ENCODE measurements around the gene KIF1A.

KIF1A gene

DNA sequence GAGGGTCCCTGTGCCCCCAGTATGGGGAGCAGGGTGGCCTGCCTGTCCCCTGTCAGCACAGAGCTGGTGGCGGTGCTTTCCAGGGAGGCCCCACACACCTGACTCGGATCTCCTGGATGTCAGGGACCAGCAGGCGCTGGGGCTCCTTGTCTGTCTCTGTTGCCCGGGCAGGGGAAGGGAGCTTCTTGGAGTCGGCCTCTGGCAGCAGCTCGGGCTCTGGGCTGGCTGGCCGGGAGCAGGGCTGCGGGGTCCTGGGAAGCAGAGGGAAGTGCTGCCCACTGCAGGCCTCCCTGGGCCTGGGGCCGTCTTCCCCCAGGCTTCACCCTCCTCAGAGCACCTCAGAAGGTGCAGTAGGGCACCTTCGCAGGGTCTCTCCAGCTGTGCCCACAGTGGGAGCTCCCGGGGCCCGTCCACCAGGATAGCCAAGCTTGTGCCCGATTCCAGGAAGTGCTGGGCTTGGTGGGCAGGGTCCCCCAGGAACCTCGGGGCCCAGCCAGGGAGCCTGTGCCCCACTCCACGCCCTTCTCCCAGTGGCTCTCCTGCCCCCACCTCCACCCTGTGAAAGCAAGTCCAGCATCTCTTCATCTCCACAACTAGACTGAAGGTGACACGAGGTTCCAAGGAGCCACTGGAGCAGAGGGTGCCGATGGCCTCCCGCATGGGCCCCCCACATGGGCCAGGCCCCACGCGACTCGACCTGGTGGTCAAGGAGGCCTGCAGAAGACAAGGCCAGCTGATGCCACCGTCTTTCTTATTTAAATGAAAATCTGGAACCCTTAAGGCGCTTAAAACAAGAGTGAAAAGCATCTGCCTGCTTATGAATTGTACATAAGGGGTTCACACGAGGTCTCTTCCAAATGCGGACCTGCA is 100.1 kb downstream of the KIF1A start:
- no peak for DNase-seq (ENCODE audit: low spot score)

DNA sequence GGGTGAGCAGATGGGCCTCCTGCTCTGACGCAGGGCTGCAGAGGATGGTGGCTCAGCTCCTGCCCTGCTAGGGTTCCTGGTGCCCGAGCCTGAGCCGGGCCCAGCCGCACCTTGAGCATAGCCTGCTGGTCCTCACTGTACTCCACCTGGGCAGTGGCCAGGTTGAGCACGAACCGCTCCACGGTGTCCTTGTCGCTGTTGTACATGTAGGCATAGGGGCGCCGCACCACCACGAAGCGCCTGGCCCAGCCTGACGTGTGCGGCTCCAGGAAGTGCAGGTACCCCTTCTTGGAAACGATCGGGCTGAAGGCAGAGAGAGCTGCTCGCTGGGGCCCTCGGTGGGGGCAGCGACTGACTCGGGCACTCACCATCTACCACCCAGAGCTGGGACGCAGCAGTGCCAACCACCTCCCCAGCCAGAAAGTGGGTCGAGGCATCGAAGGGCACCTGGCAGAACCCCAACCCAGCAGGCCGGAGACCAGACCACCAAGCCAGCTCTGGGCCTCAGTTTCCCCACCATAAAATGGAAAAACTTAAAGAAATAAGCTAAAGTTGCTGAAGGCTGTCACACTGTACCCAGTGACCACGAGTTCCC is 101.0 kb downstream of the KIF1A start:
- DNase-seq (ENCODE audit: low spot score) = no peak

DNA sequence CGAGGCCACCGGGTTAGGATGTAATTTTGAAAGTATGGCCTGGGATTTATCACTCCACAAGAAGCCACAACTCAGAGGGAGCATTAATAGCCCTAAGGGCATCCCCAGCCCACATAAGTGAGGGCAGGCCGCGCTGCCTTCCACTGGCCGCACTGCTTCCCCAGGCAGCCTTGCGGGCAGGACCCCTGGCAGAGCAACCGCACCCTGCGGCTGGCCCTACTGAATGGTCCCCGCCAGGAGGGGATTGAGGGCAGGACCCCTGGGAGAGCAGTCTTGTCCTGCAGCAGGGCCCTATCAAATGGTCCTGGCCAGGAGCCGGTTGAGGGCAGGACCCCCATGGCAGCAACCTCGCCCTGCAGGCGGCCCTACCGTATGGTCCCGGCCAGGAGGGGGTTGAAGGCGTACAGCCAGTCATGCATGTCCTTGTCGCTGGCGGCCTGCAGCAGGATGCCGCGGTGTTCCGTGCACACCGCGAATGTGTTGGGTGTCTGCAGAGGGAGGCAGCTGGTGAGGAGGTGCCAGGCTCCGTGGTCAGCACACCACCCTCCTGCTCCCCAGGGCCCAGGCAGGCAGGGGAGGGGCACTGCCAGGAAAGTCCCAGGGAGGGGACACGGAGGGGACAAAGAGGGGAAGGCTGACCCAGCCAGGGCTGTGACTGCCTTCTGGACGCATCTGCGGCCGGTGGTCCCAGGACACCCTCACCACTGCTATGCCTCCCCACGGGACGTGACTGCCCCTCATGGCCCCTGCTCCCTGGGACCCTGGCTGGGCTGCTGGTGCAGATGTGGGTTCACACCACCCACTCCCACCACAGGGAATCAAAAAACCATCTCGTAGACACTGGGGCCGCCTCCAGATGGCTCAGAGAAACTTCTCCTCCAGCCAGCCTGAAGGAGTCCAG is 102.1 kb downstream of the KIF1A start:
- no peak for DNase-seq (ENCODE audit: low spot score)

DNA sequence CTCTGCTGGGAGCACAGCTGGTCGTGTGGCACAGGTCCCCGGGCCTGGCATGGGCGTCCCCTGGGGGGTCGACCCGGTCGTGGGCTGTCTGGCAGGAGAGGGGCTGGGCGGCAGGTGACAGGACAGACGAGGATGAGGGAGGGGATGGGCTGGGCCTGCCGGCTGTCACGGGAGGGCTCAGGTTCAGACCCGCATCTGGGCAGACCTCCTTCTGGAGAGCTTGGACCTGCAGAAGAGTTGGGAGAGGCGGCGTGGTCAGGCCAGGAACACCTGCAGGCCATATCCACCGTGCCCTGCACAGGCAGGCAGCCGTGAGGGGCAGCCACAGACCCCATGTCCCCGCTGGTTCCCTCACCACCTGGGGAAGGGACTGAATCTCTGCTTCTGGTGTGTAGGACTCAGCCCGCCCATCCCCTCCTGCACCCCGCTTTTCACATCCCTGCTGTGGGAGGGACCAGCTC is 102.8 kb downstream of the KIF1A start:
- no peak for DNase-seq (ENCODE audit: low spot score)

DNA sequence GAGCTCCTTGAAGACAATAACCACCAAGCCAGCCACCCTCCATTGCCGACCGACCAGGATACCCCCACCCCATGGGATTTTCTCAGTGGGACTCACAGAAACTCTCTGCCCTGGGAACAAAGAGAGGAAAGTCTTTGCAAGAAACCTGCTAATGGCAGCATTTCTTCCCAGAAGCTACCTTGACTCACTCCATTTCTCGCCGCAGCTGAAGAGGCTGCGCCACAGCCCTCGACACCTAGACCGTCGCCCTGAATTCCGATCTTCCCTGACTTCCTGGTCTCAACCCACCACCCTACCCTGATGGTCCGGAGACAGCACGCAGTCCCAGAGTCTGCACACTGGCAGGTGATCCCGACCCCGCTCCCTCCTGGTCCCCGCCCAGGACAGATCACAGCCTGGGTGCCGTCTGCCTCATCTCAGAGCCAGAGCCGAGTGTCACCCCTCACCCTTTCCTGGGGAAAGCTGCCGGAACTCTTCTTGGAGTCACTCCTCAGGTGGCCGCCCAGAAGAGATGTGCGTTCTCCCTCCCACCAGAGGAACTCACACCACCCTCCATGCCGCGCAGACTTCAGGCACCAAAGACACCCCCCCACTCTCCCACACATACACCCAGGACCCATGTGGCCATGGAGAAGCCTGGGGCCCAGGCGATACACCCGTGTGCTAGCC is 103.8 kb downstream of the KIF1A start:
- no peak for DNase-seq (ENCODE audit: low spot score)

DNA sequence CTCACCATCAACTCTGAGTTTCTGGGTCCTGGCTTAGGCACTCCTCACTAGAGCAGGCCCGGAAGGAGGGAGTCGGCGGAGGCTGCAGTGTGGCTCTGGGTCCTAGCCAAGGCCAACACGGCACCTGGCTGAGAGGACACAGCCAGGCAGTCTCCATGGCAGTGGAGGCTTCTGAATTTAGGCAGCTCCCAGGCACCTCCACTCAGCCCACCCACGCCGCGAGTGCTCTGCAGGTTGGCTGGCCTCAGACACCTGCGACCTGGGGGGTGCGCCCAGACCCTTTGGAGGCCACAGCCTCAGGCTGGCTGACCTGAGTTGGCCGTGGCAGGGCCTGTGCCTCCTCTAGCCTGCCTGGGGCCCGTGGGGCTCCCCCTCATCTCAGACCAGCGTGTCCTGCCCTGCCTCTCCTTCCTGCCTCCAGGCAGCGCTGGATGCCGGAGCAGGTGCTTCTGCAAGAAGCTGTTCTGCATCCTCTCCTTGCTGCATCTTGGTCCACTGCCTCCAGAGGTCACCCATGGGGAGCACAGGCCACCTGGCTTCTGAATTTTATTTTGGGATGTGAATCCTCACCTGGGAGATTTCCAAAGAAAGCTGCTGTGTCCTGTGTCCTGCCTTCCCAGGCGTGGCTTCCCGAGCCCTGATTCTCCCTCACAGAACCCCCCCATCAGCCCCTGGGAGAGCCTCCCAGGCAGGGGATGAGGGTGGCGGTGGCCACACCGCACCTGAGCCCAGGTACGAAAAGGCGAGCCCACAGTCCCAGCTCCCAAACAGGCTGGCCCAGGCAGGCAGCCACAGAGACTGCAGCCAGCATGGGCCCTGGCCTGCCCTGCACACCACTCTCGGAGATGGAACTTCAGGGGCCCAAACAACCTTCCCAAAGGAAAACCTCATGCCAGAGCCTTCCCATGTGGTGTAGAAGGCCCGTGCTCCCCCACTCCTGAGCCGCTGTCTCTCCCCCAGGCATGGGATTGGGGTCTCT is 105.0 kb downstream of the KIF1A start:
- DNase-seq (ENCODE audit: low spot score) = no peak

DNA sequence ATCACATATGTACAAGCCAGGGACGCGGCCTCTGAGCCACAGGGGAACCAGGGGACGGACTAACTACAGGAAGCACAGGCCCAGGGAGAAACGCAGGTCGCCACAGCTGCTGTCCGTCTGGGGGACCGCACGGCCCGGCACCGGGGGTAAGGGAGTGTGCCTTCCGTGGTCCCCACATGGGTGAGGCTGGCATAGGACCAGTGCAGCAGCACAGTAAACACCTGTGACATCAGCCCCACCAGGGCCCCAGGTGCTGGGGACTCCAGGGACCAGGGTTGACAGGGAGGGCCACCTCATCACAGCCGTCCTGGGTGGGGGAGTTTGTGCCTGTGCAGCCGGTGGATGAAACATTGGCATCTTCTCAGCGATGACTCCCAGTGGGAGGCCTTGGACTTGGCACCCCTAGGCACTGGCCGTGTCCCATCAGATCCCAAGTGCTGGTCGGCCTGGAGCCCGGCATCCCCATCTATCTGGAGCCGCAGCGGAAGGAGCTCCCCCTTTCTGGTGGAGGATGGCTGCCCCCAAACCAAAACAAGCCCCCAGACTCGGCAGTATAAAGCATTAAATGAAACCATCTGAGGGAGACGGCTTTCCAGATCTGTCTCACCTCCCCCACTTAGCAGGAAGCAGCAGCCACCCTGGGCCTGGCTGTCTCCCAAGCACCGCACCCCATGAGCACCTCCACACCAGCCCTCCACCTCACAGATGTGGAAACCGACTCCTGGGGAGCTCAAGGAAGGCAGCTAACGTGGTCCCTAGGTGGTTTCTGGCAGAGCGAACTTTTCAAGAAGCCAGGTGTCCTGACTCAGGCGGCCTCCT is 105.9 kb downstream of the KIF1A start:
- DNase-seq (ENCODE audit: low spot score) = no peak

DNA sequence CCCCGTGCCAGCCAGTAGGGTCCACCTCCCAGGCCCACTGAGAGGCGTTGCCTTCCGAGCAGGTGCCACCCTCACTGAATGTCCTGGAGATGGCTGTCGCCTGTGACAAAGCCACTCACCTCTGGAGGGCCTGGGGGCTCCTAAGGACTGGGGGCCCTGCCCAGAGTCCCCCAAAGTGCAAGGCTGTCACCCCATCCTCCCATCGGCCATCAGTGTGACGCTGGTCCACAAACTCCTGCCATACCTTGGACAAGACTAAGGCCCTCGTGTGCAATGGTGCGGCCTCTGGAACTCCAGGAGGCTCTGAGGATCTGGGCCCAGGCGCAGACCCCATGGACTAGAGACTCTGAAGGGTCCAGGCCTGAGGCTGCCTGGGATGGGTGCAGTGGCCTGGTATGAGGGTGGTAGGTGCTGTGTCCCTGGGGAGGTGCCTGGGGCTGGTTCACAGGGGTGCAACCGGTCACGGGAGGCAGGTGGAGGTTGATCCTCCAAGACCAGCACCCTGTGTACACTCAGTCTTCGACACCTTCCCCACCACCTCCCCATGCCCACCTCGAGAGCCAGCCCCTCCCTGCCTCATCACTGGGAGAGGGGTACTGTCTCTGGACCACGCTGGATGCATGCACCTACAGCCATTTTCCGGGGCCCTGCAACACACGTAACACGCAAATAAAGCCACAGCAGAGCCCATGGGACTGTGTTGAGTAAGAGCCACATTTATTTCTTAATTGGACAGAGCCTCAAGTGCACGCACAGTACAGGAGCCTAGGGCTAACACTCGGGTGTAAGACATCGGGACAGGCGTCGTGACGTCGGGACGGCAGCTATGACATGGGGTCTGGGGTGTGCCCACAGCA is 106.7 kb downstream of the KIF1A start:
- no peak for DNase-seq (ENCODE audit: low spot score)

DNA sequence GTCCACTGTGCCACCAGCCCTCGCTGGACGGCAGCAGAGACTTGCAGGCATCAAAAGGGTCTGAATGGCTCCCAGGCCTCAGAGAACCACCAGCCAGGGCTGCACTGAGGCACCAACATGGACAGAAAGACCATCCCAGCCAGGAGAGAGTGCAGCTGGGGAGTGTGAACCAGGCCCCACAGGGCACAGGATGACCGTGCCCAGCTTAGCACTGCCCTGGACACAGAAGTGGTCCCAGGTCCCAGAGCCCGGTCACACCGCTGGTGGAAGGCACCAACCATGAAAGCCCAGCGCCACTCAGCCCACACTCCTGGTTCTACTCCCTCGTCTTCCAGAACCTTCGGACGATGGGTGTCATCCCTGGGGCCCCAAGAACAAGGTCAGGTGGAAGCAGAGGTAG is 107.9 kb downstream of the KIF1A start:
- no peak for DNase-seq (ENCODE audit: low spot score)

DNA sequence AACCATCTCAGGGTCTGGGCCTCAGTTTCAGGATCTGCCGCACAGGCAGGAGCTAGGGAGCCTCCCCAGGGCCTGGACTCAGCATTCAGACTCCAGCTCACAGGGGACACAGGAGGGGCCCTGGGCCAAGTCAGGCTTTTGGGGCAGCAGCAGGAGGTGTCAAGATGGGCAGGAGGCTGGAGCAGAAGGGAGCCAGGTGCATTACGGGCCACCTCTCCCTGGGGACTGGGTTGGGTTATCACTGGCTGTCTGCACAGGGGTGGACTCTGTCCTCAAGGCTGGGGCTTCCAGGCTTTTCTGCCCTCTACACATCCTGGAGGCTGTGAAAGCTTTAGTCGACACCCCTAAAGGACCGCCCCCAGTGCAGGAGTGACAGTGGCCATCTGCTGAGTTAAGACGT is 108.3 kb downstream of the KIF1A start:
- DNase-seq (ENCODE audit: low spot score) = no peak

DNA sequence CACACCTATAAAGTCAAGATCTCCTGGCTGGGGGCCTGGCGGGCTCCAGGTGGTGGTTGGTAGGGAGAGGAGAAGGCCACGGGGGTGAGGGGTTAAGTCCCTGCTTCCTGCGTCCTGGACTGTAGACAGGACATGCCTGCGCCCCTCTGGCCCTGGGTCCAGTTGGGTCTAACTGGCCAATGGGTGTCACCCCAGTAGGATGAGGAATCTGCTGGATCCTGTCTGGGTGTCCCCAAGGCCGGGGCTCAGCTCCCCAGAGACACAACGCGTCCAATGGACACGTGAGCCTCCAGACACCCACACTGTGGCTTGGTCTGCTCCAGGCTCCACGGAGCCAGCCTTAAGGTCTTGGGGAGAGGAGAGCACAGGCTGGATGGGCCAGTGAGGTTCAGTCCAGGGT is 108.7 kb downstream of the KIF1A start:
- DNase-seq (ENCODE audit: low spot score) = no peak

DNA sequence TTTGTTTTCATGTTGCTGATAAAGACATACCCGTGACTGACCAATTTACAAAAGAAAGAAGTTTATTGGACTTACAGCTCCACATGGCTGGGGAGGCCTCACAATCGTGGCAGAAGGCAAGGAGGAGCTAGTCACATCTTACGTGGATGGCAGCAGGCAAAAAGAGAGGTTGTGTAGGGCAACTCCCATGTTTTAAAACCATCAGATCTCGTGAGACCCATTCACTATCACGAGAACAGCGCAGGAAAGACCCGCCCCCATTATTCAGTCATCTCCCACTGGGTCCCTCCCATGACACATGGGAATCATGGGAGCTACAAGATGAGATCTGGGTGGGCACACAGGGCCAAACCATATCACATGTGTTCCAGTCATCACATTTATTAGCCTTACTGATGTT is 111.6 kb downstream of the KIF1A start:
- DNase-seq (ENCODE audit: low spot score) = no peak

DNA sequence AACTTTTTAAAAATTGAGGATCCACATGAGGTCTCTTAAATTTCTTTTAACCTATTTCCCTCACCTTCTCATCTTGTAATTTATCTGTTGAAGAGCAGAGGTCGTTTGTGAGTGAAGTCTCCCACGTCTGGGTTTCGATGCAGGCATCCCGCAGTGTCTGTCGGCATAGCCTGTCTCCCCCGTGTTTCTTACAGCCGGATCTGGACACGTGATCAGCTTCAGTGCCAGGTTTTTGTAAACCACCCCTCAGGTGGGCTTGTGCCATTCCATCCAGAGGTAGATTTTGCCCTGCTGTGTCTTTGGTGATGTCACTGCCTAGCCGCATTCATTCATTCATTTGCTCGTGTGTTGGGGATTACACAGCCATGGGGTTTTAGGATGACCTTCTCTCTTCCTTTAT is 112.2 kb downstream of the KIF1A start:
- no peak for DNase-seq (ENCODE audit: low spot score)

DNA sequence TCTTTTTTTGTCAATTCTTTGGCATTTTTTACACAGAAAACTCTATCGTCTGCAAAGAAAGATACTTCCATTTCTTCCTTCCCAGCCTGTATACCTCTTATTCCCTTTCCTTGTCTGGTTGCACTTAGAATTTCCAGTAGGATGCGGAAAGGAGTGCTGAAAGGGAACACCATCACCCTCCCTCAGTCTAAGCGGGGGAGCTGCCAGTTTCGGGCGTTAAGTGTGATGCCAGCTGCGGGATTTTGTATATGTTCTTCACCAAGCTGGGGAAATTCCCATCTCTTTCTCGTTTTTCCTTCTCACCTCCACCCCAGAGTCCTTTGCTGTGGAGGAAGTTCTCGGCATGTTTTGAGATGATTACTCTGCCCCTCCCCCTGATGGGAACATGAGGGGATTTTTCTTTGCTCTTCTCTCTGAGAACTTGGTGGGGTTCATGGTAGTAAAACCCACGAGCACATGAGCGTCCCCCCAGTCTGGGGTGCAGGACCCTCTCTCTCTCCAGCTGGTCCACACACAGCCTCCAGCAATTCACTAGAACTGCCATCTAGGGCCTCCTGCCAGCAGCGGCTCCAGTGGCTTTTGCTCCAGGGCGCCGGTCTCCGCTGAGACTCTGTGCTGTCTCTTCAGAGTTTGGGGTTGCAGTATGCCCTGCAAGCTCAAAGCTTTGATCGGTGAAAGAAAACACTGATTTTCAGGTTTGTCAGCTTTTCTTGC is 112.8 kb downstream of the KIF1A start:
- DNase-seq (ENCODE audit: low spot score) = no peak

DNA sequence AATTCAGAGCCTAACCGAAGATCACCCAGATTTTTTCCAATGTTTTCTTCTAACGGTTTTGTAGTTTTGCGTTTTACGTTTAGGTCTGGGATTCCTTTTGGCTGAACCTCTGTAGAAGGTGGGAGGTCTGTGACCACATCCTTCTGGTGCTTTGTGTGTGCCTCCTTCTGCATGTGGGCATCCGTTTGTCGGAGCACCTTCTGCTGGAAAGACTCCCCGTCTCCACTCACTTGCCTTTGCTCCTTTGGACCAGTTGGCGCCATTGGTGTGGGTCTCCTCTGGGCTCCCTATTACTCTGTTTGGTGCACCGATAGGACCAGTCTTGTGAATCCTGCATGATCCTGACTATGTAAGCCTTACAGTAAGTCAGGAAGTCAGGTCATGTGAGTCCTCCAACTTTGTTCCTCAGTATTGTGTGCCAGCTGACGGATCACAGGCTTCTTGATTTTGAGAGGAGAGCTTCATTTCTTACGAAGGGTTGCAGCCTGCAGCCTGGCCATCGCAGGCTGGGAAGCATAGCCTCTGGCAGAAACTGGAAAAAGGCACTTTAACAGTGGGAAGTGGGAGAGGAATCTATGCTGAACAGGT is 114.7 kb downstream of the KIF1A start:
- DNase-seq (ENCODE audit: low spot score) = no peak

DNA sequence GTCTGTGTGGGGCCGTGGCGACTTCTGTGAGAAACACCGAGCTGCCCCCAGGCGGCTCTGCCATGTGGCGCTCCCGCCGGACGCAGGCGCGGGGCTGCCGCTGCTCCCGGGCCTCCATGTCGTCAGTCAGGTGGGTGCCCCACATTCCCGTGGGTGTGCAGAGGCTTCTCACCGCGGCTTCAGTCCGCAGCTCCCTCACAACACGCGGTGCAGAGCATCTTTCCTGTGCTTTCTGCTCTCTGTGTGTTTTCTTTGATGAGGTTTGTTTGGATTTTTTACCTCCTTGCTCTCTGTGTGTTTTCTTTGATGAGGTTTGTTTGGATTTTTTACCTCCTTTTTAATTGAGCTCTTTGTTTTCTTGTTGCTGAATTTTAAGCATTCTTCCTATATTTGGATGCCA is 115.4 kb downstream of the KIF1A start:
- DNase-seq (ENCODE audit: low spot score) = no peak

DNA sequence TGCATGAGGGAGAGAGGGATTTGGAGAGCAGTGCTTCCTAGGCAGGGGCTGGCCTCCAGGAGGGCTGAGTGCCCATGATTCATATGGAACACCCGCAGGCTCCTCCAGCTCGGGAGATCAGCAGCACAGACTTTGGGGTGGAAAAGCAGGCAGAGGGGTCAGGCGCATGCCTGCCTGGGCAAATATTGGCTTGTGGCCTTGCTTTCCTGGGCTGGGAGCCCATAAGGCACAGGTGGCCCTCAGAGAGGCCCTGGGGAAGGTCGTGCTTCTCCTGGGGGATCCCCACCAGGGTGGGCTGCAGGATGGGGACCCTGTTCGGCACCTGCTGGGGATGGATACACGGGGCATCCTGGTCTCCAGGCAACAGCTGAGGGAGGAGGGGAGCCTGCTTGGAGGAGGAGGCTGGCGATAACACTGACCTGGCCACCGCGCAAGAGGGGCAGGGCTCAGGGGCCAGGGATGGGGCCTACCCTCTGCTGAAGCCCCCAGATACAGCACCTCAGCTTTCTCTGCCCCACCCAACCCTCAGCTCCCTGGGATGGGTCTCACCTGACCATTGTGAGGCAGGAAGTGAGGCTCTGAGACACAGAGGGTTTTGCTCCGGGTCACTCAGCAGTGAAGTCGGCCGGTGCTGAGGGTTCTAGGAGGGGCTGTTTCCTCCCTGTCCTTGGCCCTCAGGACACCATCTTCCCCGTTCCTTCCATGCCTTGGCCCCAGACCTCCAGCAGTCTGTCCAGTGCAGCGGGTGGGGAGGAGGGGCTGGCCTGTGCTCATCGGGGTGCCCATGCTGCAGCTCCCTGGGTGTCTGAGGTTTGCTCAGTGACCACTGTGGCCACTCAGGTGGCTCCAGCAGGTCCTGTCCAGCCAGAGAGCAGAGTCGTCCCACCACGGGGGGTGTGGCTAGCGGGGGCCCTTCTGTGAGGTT is 116.3 kb downstream of the KIF1A start:
- DNase-seq (ENCODE audit: low spot score) = no peak

All from CD4-positive, alpha-beta T cell treated with Interleukin-15 for 4 hours (primary cell).